Activated T-cell treated with anti-CD3 and anti-CD28 coated beads, Interleukin-2, amount 50 U/mL, for 72 hours (primary cell): Measurements from ENCODE around the gene ST3GAL4. TPM values are rescaled to one million over a fixed set of nuclear protein-coding genes. Genes with fewer than 3 reads are reported as not detected.
A peak's percentile ranks its signal among the peaks of the same experiment; 100 is the strongest.

Experiments
- ATAC-seq, 2 donors: fragments of 150-1000 bp; cut with Tn5 transposase; replicated peaks in 1 of 2; 2 replicates each; pipeline ENCODE4 v1.10.0; 2021; ENCODE audit warnings: moderate library complexity in 2 of 2, mild to moderate bottlenecking in 1 of 2
- DNase-seq, 2 donors: peaks; one replicate each; pipeline ENCODE4 v3.0.0; 2021 to 2022; ENCODE audit warnings: mixed read lengths in 1 of 2
- H3K27ac Mint-ChIP-seq: one replicate; pipeline ENCODE4 v1.8.0; 2022; ENCODE audit warnings: mild to moderate bottlenecking, moderate library complexity, mixed read lengths
- H3K27me3 Mint-ChIP-seq: one replicate; pipeline ENCODE4 v1.8.0; 2022; ENCODE audit warnings: low read depth, mixed read lengths
- H3K36me3 Mint-ChIP-seq, 2 donors: one replicate each; pipeline ENCODE4 v1.8.0; 2022; ENCODE audit warnings: mixed read lengths in 2 of 2, mild to moderate bottlenecking in 1 of 2; ENCODE audit not compliant: insufficient read depth in 2 of 2
- H3K4me1 Mint-ChIP-seq: one replicate; pipeline ENCODE4 v1.8.0; 2022; ENCODE audit warnings: low read depth, mixed read lengths
- H3K4me3 Mint-ChIP-seq, 2 donors: one replicate each; pipeline ENCODE4 v1.8.0; 2022; ENCODE audit warnings: mild to moderate bottlenecking in 2 of 2, mixed read lengths in 2 of 2, moderate library complexity in 2 of 2
- H3K9me3 Mint-ChIP-seq, 2 donors: one replicate each; pipeline ENCODE4 v1.8.0; 2022; ENCODE audit warnings: mixed read lengths in 2 of 2
- total RNA-seq, 2 donors: library from RNA; stranded (reverse); gene quantifications; one replicate each; pipeline ENCODE4 v1.2.3, GENCODE V29; 2022

The ST3GAL4 gene
- total RNA-seq, 2 donors from 2014 or later, result 10.9 to 12.1 TPM

DNA sequence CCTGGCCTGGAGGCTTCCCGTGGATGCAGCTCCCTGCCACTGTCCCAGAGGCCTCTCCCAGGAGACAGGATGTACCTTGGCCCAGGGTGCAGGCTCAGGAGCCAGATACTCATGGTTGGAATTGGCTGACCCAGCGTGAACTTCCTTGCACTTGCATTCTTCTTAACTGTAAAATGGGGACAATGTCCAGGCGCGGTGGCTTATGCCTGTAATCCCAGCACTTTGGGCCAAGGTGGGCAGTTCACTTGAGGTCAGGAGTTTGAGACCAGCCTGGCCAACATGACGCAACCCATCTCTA is 20.1 kb upstream of the ST3GAL4 start:
- H3K27ac Mint-ChIP-seq, result no peak overlapping the region
- no peak for ATAC-seq
- H3K27me3 Mint-ChIP-seq, result no peaks in the 10 kb centered on the region
- H3K9me3 Mint-ChIP-seq, result no peaks in the 10 kb centered on the region
- no peak overlapping the region for H3K4me3 Mint-ChIP-seq
- DNase-seq, result no peak
- H3K4me1 Mint-ChIP-seq, result peaks cover 25% of the 10 kb centered on the region
- H3K36me3 Mint-ChIP-seq, result peaks cover 4 to 6% of the 10 kb centered on the region in 2 donors

DNA sequence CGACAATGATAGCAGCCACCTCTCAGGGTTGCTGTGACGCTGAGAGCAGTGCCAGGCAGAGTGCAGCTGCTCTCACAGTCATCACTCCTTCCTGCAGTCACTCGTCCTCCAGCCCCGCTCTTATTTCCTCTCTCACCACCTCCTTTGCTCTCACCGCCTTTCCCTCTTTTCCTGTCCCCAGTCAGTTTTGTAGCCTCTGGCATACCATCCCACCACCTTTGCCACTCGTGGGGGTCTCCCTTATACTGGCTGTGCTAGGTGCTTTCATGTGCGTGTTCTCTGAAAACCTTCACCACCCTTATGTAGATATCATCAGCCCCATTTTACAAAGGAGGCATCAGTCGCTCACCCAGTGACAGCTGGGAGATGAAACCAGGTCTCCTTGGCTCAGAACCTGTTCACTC is 19.3 kb upstream of the ST3GAL4 start:
- ATAC-seq, result no peak
- peak overlapping the region; percentile 90 for H3K27ac Mint-ChIP-seq
- no peaks in the 10 kb centered on the region for H3K9me3 Mint-ChIP-seq
- no peak overlapping the region for H3K4me3 Mint-ChIP-seq
- no peaks in the 10 kb centered on the region for H3K27me3 Mint-ChIP-seq
- DNase-seq, result no peak
- H3K36me3 Mint-ChIP-seq, result peaks cover 4 to 6% of the 10 kb centered on the region in 2 donors
- peaks cover 29% of the 10 kb centered on the region for H3K4me1 Mint-ChIP-seq

DNA sequence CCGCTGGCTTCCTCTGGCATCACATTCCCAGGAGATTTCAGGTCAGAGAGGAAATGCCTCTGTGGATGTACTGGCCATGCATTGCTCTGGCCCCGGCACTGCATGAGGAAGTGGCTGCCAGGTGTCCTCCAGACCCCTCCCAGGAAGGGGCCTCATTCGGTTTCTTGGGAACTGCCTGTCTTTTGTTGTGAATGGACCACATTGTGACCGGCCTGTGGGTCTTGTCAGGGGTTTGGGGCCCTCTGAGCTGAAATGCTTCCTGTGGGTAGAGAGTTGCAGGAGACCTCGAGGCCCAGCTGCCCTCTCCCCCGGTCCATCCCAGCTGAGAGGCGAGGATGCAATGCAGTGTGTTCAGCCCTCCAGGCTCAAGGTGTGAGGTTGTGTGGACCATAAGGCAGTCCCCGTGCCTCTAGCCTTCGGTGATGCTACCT is 18.8 kb upstream of the ST3GAL4 start:
- ATAC-seq, result no peak
- no peak overlapping the region for H3K4me3 Mint-ChIP-seq

DNA sequence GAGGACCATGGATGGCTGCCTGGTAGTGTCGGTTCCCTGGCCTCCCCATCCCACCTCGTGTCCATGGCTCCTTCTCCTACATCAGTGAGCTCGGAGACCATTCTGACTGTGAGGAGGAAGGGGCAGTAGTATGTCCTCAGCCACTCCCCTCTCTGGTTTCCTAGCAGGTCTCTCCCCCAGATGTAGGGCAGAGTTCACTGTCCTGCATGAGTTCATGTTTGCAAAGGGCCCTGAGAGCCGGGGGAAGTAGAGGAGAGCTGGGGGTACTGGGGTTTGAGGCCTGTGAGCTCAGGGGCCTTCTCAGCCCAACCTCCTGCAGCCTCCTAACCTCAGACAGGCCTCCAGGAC is 18.4 kb upstream of the ST3GAL4 start:
- peaks cover 38% of the 10 kb centered on the region for H3K4me1 Mint-ChIP-seq
- H3K27me3 Mint-ChIP-seq, result no peaks in the 10 kb centered on the region
- no peaks in the 10 kb centered on the region for H3K9me3 Mint-ChIP-seq
- H3K36me3 Mint-ChIP-seq, result peaks cover 4 to 6% of the 10 kb centered on the region in 2 donors
- H3K4me3 Mint-ChIP-seq, result no peak overlapping the region
- DNase-seq (no peak), ATAC-seq (no peak)
- H3K27ac Mint-ChIP-seq, result no peak overlapping the region

More for the DNA sequence above, 18.8 kb upstream of the ST3GAL4 start:
- Mint-ChIP-seq H3K9me3 (no peaks in the 10 kb centered on the region), H3K36me3 (peaks cover 4 to 6% of the 10 kb centered on the region in 2 donors), H3K27me3 (no peaks in the 10 kb centered on the region), H3K4me1 (peaks cover 35% of the 10 kb centered on the region), H3K27ac (no peak overlapping the region)
- no peak for DNase-seq

DNA sequence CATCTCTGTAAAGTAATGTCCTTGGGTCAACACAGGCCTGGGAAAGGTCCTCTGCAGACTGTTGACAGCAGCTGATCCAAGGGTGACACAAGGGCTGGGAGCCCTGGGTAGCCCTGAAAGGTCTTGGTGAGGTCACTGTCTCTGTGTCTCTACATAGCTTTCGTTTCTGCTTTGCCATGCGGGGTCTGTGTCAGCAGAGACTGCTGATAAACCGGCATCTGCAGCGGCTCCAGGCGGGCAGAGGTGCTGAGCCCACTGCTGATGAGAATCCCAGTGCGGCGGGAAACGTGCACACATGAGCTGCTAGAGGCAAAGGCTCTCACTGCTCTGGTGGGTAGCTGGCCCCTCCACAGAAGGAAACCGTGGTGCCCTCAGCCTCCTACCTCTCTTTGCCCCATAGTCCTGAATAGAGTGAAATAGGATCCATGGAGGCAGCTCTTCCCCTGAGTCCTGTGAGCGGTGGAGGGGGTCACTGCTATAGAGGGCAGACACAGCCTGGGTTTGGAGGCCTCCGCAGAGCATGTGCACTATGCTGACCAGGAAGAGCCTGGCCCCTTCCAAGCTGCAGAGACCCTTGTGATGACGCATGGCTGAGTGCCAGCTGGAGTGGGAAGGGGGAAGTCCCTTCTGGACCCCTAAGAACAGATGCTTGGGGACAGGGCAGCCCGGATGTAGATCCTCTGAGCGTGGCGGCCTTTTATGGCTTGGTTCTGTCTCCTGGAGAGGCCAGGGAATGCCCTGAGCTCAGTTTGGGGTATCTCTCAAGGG is 17.8 kb upstream of the ST3GAL4 start:
- Mint-ChIP-seq H3K4me3 (no peak overlapping the region), H3K9me3 (no peaks in the 10 kb centered on the region), H3K27me3 (no peaks in the 10 kb centered on the region), H3K36me3 (peaks cover 4 to 6% of the 10 kb centered on the region in 2 donors), H3K27ac (no peak overlapping the region), H3K4me1 (peaks cover 38% of the 10 kb centered on the region)
- ATAC-seq (no peak), DNase-seq (no peak)

DNA sequence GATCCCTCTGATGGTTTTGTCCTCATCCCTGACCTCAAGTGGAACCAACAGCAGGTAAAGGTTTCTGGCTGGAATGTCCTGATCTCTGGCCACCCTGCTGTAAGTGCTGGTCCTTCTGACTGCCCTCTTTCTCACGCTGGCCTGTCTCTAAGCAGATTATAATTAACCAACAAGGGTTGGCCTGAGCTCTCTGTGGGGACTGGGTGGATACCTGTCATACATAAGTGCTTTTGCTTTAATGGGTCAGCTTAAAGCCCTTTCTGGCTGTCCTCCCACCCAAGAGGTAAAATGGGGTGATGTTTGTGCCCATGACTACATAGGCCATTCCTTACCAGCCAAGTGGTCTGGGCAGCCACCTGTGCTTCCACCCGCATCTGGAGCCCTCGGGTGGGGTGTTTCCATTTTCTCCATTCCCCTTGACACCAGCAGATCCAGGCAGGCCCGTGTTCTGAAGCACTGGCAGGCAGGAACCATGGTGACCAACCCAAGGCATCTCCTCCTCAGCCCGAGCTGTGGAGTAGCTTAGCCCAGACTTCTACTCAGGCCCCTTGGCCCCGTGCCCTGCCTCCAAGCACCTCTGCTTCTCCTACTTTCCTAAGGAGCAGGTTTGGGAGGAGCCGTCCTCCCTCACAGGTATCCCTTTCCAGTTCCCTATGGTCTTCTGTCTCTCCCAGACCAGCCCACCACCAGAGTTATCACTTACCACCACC is 17.0 kb upstream of the ST3GAL4 start:
- H3K4me3 Mint-ChIP-seq, result no peak overlapping the region
- H3K27ac Mint-ChIP-seq, result no peak overlapping the region
- peaks cover 4 to 7% of the 10 kb centered on the region in 2 donors for H3K36me3 Mint-ChIP-seq

DNA sequence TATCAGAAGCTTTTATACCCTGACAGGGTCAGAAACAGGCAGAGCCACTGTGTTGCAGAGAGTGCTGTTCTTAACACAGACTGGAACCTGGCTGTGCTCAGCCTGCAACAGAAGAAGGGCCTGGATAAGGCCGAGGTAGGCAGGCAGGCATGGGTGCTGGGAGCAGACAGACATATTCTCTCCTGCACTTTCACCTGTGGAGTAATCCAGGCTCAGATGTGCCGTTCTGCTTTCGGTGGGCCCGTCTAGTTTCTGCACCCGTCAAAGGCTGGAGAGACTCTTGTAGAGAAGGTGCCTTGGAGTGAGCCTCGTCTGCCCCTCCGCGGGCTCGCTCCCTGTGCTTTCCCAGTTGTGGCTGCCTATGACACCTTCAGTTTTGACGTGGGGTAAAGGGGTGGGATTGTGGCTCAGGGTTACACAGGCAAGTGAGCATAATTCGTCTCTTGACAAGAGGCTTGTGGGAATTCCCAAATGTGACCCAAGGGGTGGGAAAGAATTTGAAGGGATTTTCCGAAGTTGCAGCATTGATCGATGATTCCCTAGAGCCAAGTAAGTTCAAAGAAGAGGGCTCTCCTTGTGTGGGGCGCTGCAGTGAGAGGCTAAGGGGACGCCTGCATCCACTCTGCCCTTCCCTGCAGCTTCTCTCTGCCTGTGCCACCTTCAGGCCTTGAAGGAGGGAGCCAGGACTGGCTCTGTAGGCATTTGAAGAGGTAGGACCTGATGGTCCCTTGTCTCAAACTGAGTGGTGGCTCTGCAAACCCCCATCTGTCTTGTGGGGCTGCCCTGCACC is 16.2 kb upstream of the ST3GAL4 start:
- ATAC-seq (no peak), DNase-seq (no peak)
- Mint-ChIP-seq H3K36me3 (peaks cover 2 to 10% of the 10 kb centered on the region in 2 donors), H3K27ac (no peak overlapping the region), H3K27me3 (no peaks in the 10 kb centered on the region), H3K4me1 (peaks cover 31% of the 10 kb centered on the region), H3K4me3 (no peak overlapping the region), H3K9me3 (no peaks in the 10 kb centered on the region)

More for the DNA sequence above, 17.0 kb upstream of the ST3GAL4 start:
- Mint-ChIP-seq H3K4me1 (peaks cover 31% of the 10 kb centered on the region), H3K9me3 (no peaks in the 10 kb centered on the region), H3K27me3 (no peaks in the 10 kb centered on the region)
- ATAC-seq (no peak), DNase-seq (no peak)

DNA sequence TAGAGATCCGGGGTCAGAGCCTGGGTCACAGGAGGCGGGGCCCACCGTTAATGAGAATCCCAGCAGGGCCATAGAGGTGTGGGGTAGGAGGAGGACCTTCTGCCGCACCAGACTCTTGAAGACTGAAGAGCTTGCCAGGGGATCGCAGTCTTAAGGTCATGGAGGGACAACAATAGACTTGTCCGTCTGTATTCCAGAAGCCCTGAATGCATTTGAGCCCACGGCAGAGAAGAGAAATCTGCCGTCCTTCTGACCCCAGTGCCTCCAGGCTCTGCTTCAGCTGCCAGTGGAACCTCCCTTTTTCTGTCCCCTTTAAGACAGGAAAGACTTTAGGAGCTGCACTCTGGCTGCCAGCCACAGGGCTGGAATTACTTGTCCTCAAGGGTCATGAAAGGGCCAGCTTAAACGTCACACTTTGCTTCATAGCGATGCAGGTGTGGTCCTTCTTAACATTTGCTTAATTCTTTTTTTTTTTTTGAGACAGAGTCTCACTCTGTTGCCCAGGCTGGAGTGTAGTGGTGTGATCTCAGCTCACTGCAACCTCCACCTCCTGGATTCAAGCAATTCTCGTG is 15.5 kb upstream of the ST3GAL4 start:
- H3K27me3 Mint-ChIP-seq, result no peaks in the 10 kb centered on the region
- H3K9me3 Mint-ChIP-seq, result no peaks in the 10 kb centered on the region
- no peak for ATAC-seq
- no peak for DNase-seq
- peaks cover 2 to 7% of the 10 kb centered on the region in 2 donors for H3K36me3 Mint-ChIP-seq
- no peak overlapping the region for H3K27ac Mint-ChIP-seq
- H3K4me1 Mint-ChIP-seq, result peaks cover 28% of the 10 kb centered on the region
- H3K4me3 Mint-ChIP-seq, result no peak overlapping the region

DNA sequence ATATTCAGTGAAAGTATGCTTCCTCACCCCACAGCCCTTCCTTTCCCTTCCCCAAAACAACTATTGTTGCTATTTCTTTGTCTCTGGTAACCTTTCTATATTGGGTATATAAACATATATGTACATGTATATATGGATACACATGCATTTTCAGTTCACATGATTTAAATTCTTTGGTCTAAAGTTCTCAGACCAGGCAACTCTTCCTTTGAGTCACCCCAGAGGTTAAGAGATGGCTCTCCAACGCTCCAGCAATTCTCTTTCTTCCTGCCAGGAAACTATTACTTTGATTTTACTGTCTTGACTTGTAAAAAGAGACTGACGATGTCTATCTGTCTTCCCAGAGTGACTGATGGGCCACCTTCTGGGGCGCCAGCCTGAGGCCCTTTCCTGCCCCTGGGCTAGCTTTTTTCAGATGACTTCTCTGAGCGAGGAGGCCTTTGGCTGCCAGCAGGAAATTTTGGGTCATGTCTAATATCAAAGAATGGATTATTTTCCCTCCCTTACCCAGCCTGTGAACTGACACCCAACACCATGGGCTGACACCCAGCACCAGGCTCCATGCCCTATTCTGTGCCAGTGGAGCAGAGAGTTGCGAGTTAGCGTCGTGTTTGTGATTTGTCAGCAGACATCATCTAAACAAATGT is 14.4 kb upstream of the ST3GAL4 start:
- Mint-ChIP-seq H3K4me1 (peaks cover 28% of the 10 kb centered on the region), H3K36me3 (peaks cover 1 to 6% of the 10 kb centered on the region in 2 donors), H3K9me3 (no peaks in the 10 kb centered on the region), H3K27me3 (no peaks in the 10 kb centered on the region), H3K4me3 (no peak overlapping the region), H3K27ac (peak overlapping the region; percentile 84)
- ATAC-seq, result no peak
- no peak for DNase-seq

DNA sequence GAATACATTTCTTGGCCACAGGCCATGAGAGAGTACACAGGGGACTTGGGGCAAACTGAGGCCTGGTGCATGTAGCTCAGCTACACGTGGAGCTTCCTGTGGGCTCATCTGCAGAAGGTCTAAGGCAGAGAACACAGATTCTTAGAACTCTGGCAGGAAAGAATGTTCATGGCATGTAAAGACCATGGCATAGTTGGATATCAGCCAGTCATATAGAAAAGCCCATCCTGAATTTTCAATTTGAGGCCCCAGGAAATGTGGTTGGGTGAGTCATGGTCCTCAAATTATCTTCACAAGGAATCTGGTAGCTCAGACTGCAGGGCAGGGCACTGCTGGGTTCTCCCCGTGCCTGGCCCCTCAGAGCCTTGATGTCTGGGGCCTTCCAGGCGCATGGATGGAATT is 13.7 kb upstream of the ST3GAL4 start:
- H3K9me3 Mint-ChIP-seq, result no peaks in the 10 kb centered on the region
- peaks cover 29% of the 10 kb centered on the region for H3K4me1 Mint-ChIP-seq
- peak overlapping the region; percentile 67 for H3K27ac Mint-ChIP-seq
- H3K4me3 Mint-ChIP-seq, result no peak overlapping the region
- no peaks in the 10 kb centered on the region for H3K27me3 Mint-ChIP-seq
- peaks cover 0 to 4% of the 10 kb centered on the region in 2 donors for H3K36me3 Mint-ChIP-seq
- no peak for DNase-seq
- peak in 1 of 2 donors; percentile 28 for ATAC-seq

DNA sequence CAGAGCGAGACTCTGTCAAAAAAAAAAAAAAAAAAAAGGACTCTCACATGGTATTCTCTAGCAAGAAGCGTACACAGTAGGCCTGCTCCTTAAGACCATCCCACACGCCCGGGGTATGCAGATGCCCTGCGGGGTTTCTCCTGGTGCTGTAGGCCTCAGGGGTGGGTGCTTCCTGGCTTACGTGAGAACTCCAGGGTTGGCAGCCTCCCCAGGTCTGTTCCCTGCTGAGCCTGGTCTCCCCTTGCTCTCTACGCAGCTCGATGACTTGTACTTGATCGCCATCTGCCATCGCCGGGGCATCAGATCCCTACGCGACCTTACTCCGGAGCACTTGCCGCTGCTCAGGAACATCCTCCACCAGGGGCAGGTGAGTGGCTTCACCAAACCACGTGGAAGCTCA is 12.4 kb upstream of the ST3GAL4 start:
- Mint-ChIP-seq H3K27me3 (no peaks in the 10 kb centered on the region), H3K9me3 (no peaks in the 10 kb centered on the region), H3K4me3 (no peak overlapping the region), H3K27ac (no peak overlapping the region), H3K4me1 (peaks cover 29% of the 10 kb centered on the region), H3K36me3 (peaks cover 0 to 4% of the 10 kb centered on the region in 2 donors)
- DNase-seq, result no peak
- ATAC-seq, result no peak

DNA sequence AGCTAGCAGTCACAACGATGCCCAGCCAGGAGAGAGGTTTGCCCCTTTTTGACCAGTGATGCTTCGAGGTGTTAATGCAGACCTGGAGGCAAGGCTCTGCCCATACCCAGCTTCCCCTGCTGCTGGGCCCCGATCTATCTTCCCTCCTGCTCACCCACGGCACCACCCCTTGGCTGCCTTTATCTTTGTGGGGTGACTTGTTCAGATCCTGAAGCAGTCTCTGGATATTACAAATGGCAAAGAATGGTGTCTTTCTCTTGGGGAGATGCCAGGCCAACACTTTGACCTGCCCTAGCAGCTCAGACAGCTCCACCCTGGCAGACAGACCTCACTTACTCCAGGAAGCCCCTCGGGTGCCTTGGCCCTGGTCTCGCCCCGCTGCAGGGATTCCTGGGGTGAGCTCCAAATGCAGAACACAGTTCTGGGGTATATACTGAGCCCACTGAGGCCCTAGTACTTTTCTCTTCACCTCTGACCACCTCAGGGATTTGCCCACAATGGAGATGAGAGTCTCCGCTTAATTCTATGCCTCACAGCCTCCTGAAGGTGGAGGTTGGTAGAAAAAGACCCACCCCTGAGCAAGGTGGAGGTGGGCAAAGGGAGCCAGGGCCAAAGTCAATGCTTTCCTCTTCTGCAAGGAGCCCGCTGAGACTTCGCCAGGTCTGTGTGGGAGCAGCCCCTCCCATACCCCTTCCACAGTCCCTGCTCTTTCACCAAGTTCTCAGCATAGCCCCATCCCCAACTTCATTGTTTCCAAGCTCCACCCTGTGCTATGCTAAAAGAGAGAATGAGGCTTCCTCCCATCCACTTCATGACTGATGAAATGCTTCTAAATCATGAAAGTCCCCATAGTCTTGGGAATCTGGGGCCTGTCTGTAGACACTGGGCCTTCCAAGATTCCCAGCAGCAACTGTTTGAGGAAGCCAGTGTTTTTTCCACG is 11.1 kb upstream of the ST3GAL4 start:
- ATAC-seq, result no peak
- no peak overlapping the region for H3K27ac Mint-ChIP-seq
- H3K36me3 Mint-ChIP-seq, result peaks cover 0 to 4% of the 10 kb centered on the region in 2 donors
- H3K9me3 Mint-ChIP-seq, result no peaks in the 10 kb centered on the region
- H3K4me3 Mint-ChIP-seq, result no peak overlapping the region
- DNase-seq, result no peak
- H3K27me3 Mint-ChIP-seq, result no peaks in the 10 kb centered on the region
- H3K4me1 Mint-ChIP-seq, result peaks cover 40% of the 10 kb centered on the region
